WERI-Rb-1 (cell line): ENCODE measurements around the gene HEATR5B.

Source experiments
- DNase-seq: peaks from one replicate; pipeline ENCODE4 v3.0.0-alpha.2; 2020
- H3K27ac ChIP-seq: fragments of 250-450 bp; sonication (Bioruptor Pico); 2 replicates; pipeline ENCODE4 v1.5.1; 2020; ENCODE audit warnings: mild to moderate bottlenecking, moderate library complexity
- H3K27me3 ChIP-seq: fragments of 250-450 bp; sonication (Bioruptor Pico); 2 replicates; pipeline ENCODE4 v1.5.1; 2021; ENCODE audit warnings: mild to moderate bottlenecking, low read depth, moderate library complexity; ENCODE audit not compliant: insufficient read depth, severe bottlenecking
- H3K36me3 ChIP-seq: fragments of 250-450 bp; sonication (Bioruptor Pico); 2 replicates; pipeline ENCODE4 v1.5.1; 2020; ENCODE audit warnings: mild to moderate bottlenecking, moderate library complexity
- H3K4me3 ChIP-seq: 2 replicates; pipeline ENCODE4 v1.5.1; 2011; ENCODE audit warnings: low read depth, mild to moderate bottlenecking, control low read depth, low read length
- H3K9me3 ChIP-seq: fragments of 250-450 bp; sonication (Bioruptor Pico); 2 replicates; pipeline ENCODE4 v1.5.1; 2021; ENCODE audit warnings: mild to moderate bottlenecking, moderate library complexity; ENCODE audit not compliant: severe bottlenecking
- CTCF ChIP-seq: IDR thresholded peaks from 2 replicates; pipeline ENCODE4 v1.5.1; 2011; ENCODE audit warnings: low read depth, mild to moderate bottlenecking, control low read depth, inconsistent platforms, low read length

HEATR5B gene

DNA sequence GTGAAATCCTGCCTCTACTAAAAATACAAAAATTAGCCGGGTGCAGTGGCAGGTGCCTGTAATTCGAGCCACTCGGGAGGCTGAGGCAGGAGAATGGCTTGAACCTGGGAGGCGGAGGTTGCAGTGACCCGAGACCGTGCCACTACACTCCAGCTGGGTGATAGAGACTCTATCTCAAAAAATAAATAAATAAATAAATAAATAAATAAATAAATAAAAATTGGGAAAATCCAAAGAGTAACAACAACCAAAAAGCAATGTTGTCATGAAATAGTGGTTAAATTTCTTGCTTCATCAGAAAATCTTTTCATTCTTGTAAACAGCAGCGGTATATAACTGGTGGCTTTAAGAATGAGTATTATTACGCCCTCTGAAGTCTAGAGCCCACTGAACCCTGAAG lies 54.4 kb downstream of the HEATR5B start:
- H3K9me3 ChIP-seq: no peaks in the 10 kb centered on the region
- no peak overlapping the region for H3K27ac ChIP-seq
- H3K27me3 ChIP-seq: no peaks in the 10 kb centered on the region
- H3K36me3 ChIP-seq: peaks cover 38% of the 10 kb centered on the region
- H3K4me3 ChIP-seq: no peak overlapping the region
- no peak for TF ChIP-seq CTCF
- DNase-seq: no peak

DNA sequence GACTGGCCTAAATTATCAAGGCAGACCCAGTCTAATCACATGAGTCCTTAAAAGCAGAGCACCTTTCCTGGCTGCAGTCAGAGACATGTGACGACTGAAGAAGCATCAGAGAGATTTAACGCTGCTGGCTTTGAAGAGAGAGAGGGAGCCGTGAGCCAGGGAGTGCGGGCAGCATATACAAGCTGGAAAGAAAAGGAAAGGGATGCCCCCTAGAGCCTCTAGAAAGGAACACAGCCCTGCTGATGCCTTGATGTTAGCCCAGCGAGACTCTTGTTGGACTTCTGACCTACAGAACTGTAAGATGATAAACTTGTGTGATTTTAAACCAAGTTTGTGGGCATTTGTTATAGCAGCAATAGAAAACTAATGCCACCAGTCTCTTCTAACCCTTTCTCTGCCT lies 58.1 kb downstream of the HEATR5B start:
- Histone ChIP-seq H3K9me3 (no peaks in the 10 kb centered on the region), H3K27ac (no peak overlapping the region), H3K27me3 (no peaks in the 10 kb centered on the region), H3K4me3 (no peak overlapping the region), H3K36me3 (peaks cover 42% of the 10 kb centered on the region)
- TF ChIP-seq CTCF: peak; percentile 73
- DNase-seq: peak; percentile 47

- no peaks in the 10 kb centered on the region for H3K27me3 ChIP-seq
- TF ChIP-seq CTCF: no peak
- H3K27ac ChIP-seq: no peak overlapping the region
- DNase-seq: no peak
- peaks cover 50% of the 10 kb centered on the region for H3K36me3 ChIP-seq
- H3K9me3 ChIP-seq: no peaks in the 10 kb centered on the region
- H3K4me3 ChIP-seq: no peak overlapping the region
Observed at GRCh38 chr2:37020887-37021796, 63.0 kb downstream of the HEATR5B start.

- Histone ChIP-seq H3K9me3 (no peaks in the 10 kb centered on the region), H3K27me3 (no peaks in the 10 kb centered on the region), H3K27ac (no peak overlapping the region), H3K36me3 (peaks cover 43% of the 10 kb centered on the region), H3K4me3 (no peak overlapping the region)
- DNase-seq: no peak
- TF ChIP-seq CTCF: no peak
Observed at GRCh38 chr2:37020212-37020886, 63.8 kb downstream of the HEATR5B start.

DNA sequence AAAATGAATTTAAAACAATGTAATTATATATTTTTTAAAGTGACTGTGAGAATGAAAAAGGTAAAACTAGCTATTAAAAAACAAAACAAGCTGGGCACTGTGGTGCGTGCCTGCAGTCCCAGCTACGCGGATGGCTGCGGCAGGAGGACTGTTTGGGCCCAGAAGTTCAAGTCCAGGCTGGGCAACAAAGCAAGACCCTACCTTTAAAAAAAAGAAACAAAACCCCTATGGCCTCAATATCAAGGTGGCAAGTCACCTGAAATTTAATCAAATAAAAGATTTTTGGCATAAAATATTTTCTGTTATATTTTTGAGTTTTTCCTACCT lies 70.9 kb downstream of the HEATR5B start:
- Histone ChIP-seq H3K36me3 (peaks cover 27% of the 10 kb centered on the region), H3K4me3 (no peak overlapping the region), H3K27me3 (no peaks in the 10 kb centered on the region), H3K27ac (no peak overlapping the region), H3K9me3 (no peaks in the 10 kb centered on the region)
- no peak for TF ChIP-seq CTCF
- no peak for DNase-seq
